Measurements from ENCODE around the gene MRPL23.
A peak's percentile ranks its signal among the peaks of the same experiment; 100 is the strongest.
"Not testable (repeated sequence)": the region's sequence is repeated elsewhere in the genome, so short reads cannot be mapped to it uniquely, and the experiment has no call there.

MRPL23 gene

DNA sequence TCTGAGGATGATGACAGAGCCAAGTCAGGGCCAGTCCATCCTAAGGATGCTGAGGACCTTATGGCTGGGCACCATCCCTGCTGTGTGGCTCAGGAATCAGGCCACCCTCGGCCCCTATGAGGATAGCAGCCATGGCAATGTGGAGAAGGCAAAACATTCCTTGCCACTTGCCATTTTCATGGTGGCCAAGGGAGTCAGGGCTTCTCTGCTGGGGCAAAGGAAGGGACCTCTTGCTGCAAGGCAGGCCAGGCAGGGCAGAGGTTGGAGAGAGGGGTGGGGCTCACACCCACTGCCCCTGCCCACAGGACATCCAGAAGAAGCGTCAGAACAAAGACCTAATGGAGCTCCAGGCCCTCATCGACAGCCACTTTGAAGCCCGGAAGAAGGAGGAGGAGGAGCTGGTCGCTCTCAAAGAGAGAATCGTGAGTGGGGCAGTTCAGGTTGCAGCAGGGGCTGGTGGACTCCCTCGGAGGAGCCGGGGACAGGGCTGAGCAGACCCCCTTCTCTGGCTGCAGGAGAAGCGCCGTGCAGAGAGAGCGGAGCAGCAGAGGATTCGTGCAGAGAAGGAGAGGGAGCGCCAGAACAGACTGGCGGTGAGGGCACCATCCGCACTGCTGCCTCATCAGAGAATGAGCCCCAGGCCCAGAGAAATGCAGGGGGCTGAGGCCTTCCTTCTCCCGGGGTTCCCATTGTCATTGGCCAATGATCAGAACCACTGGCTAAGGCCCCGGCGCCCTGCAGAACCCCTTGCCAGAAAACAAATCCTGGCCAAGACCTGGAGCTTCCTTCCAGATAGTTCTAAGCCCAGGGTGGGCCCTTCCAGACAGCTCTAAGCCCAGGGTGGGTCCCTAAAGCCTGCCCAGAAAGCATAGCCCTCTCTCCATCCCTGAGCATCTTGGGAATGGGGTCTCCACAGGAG, 13.5 kb upstream of the MRPL23 start:
- no peak for DNase-seq (ENCODE audit: low read depth)

DNA sequence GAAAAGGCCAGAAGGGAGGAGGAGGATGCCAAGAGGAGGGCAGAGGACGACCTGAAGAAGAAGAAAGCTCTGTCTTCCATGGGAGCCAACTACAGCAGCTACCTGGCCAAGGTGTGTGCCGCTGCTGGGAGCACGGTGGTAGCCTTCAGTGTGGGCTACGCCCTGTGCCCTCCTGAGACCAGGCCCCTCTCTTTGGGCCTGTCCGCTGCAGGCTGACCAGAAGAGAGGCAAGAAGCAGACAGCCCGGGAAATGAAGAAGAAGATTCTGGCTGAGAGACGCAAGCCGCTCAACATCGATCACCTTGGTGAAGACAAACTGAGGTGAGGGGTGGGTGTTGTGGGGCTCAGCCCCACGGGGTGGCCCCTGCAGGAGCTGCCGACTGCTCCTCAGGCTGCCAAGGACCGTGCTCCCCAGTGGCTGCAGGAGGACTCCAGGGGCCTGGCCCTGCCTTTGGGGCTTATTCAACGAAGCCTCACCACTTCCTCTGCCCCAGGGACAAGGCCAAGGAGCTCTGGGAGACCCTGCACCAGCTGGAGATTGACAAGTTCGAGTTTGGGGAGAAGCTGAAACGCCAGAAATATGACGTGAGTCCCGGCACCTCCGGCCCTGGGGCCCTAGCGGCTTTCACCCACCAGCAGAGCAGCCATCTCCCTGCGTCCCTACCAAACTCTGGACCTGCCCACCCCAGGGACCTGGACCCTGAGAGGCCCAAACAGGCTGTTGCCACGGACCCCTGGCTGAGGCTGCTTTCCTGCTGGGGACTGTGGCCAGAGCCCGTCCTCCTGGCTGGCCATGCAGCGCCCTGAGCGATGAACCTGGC, 12.6 kb upstream of the MRPL23 start:
- no peak for DNase-seq (ENCODE audit: low read depth)

DNA sequence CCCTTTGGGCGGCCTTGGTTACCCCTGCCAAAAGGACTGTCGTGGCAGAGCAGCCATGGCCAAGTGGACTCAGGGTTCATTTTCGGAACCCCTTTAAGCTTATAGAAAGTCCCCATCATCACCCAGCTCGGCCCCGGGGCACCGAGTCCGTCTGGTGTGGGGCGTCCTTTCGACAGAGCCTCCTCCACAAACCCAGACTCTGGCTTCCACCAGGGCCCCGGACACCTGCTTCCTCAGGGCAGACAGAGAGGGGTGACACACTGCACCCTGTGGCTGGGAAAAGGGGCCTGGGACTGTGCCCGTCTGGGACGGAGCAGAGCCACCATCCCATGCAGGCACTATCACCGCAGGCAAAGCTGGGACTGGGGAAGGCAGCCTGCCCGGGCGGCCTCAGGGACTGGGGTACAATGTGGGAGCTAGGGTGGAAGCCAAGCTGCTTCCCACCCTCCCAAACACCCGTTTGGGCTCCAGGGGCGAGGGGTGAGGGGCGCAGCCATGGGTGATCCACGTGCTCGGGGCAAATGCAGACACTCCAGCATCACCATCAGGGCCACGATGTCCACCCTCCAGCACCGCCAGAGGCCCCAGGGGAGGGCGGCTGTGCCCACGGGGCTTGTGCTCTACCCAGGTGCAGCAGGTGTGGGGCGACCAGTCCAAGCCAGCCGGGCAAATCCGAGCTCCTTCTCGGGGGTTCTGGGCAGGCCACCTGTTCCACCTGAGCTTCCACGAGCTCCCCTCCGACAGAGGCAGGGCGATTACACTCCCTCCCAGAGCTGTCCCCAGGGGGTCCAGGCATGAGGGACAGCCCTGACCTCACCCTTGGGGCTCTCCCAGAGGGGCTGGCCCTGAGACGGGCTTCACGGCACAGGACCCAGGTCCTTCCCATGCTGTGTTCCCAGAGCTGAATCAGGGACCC, 11.7 kb upstream of the MRPL23 start:
- DNase-seq (ENCODE audit: low read depth): no peak

DNA sequence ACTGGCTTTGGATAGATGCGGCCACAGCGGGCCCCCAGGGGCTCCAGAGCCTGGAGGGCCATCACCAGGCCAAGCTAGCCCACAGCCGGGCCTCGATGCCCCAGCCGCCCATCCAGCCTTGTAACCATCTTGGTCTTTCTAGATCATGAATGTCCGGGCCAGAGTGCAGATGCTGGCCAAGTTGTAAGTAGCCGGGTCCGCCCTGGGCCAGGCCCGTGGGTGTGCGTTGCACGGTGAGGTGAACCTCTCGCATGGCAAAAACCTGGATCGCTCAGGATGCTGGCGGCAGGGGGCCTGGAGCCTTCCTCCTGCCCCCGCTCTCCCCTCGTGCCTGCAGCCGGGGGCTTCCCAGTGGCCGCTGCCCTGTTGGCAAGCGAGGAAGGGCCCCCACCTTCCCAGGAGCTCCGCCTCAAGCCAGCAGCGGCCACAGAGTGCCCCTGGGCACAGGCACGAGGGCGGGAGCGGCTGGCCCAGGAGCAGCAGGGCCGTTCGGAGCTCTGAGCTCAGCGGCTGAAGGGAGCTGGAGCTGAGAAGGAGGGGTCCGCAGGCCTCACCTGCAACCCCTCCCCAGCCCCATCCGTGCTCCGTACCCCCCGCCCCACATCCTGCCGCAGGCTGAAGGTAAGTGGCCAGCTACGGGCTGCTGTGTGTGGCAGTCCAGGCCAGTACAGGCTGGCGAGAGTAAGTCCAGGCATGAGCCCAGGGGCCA, 10.9 kb upstream of the MRPL23 start:
- no peak for DNase-seq (ENCODE audit: low read depth)

DNA sequence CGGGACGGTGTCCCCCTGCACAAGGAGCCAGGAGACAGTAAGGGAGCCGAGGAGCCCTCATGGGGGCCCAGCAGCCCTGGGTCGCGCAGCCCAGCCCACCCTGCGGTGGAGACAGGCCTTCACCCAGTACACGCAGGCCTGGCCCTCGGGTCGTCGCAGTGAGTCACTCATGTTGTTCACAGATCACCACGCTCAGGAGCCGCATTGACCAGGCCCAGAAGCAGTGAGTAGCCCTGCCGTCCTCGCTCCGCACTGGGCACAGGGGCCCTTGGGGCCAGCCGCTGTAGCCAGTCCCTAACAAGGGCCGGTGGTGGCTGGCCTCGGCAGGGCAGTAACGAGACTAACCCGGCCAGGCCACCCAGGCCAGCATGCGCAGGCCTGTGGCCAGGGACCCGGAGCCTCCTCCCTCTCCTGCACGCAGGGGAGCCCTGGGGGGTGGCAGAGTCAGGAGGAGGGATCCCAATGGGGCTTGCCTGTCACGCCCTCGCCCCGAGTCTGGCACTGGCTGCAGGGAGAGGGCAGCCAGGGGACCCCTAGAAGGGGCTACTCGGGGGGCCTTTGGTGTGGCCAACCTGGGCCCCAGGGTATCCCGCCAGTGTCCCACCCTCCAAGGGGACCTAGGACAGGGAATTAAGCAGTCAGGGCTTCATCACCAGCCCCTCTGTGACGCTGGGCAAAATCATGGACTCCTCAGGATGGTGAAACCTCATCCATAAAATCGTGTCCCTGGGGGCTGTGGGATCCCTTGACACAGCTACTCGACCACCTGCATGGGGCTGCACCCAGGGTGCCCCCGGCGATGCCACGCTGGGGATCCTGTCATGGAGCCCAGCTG, 10.1 kb upstream of the MRPL23 start:
- no peak for DNase-seq (ENCODE audit: low read depth)

DNA sequence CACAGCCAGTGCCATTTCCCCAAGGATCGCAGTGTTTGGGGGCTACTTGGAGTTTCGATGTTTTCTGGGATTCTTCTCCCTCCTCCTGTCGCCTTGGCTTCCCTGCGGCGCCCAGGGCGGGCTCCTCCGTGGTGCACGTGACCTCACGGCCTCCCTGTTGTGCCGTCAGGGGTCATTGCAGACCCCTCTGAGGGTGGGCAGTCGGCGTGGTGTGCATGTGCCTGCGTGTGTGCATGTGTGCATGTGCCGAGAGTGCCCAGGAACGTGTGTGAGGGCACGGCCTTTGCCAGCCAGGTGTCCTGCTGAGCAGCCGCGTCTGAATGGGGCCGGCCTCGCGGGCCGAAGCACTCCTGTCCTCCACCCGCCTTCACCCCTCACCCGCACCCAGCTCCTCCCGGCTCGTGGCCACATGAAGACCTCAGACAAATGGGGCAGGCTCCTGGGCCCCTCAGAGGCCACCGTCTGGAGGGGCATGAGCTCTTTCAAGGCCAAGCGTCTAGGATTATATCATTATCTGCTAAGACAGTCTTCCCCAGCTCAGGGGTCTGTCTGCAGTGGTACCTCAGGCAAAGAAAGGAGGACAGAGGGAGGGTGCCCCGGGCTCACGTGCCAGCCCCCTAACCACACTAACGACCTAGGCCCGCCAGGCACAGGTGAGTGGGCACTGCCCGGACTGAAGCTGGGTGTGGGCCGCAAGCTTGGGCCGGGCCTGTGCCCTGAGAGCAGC, 9.4 kb upstream of the MRPL23 start:
- DNase-seq (ENCODE audit: low read depth): no peak

DNA sequence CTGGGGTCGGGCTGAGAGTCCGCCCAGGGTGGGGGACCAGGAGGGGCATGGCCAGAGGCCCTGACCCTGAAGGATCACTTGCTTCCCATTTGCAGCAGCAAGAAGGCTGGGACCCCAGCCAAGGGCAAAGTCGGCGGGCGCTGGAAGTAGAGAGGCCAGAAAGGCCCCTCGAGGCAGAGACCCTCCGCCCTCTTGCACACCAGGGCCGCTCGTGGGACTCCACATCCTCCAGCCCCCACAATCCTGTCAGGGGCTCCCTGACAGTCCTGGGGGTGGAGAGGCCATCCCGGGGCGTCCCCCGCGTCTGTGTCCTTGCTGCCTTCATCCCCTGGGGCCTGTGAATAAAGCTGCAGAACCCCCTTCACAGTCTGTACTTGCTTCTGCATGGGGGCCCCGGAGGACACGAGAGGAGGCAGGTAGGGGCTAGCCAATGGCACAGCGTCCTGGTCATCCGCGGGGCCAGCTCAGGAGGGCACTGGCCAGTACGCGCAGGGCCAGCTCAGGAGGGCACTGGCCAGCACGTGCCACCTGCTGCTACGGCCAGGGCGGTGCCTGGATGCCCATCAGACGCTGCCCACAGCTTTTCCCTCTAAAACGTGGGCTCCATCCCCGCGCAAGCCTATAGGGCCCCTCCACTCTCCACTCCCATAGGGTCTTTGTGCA, 8.7 kb upstream of the MRPL23 start:
- no peak for DNase-seq (ENCODE audit: low read depth)

DNA sequence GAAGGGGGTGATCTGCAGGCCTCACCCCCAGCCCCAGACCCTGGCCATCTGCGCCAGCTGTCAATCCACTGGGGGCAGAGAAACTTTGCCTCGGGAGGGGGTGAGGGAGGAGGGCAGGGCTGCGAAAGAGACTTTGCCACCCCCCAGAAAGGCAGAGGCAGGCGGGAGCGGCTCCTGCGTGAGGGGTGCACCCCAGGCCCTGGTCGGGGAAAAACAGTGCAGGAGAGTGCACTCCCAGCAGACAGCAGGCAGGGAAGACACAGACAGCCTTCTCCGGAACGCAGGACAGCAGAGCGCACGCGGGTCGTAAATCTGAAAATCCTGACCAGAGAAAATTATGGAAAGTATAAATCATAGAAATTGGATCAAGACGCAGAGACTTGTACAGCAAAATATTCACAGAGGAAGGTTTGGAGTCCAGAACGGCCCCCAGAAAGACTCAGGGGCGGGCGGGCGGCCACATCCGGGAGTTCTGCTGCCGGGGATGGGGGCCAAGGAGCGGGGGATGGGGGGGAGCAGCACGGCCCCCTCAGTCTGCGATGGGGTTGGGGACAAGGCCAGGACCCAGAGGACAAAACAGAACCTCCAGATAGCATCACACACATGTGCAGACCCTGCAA, 8.0 kb upstream of the MRPL23 start:
- DNase-seq (ENCODE audit: low read depth): peak; percentile 23

DNA sequence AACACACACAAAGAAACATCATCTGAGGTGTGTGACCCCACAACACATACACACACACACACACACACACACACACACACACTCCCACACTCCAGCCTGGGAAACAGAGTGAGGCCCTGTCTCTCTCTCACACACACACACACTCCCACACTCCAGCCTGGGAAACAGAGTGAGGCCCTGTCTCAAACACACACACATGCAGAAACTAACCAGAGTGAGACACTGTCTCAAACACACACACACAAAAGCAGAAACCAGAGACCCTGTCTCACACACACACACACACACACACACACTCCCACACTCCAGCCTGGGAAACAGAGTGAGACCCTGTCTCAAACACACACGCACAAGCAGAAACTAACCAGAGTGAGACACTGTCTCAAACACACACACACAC, 7.3 kb upstream of the MRPL23 start:
- DNase-seq (ENCODE audit: low read depth): not testable (repeated sequence)

DNA sequence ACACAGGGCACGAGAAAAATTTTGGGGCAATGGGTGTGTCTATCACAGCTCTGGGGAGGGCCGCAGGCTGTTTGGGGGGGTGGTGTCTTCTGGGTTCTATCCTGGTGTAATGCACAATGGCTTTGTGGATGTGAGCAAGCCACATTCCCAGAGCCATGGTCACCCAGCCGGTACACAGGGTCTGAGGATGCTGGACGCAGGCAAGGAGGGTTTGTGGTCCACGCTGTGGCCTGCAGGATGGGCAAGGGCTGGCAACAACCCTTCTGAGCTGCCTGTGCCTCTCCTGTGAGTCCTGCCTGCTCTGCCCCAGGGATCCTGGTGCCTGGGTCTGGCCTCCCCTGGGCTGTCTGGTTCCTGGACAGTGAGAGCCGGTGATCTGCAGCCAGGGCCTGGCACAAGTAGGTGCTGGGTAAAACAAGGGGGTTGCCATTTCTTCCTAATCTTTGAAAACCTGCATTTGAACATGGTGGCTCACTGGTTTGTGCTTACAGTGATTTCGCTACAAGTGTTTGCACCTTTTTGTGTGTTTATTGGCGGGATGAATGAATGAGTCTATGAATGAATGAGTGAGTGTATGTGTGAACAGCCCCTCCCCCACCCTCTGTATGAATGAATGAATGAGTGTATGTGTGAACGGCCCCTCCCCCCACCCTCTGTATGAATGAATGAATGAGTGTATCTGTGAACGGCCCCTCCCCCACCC, 4.4 kb upstream of the MRPL23 start:
- DNase-seq (ENCODE audit: low read depth): no peak

DNA sequence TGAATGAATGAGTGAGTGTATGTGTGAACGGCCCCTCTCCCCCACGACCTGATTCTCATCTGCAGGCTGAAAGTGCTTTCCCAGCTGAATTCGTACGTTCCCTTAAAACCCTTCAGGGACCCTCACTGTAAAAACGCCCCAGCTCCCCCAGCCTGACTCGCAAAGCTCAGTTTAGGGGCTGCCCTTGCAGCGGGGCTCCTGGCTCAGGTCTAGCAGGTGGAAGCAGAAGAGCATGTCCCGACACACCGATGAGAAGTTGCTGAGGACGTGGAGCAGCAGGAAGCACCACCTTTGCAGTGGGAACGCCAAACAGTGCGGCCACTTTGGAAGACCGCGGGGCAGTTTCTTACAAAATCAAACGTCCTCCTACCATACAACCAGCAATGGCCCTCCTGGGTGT, 3.6 kb upstream of the MRPL23 start:
- no peak for DNase-seq (ENCODE audit: low read depth)

DNA sequence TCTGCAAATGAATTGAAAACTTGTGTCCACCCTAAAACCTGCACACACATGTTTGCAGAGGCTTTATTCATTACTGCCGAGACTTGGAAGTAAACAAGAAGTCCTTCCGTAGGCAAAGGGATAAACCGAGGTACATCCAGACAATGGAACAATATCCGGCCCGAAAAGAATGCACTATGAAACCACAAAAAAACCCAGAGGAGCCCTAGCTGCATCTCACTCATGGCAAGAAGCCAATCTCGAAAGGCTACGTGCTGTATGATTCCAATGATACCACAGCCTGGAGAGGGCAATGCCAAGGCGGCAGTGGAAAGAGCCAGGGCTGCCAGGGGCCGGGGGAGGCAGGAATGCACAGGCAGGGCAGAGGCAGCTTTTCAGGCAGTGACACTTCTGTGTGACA, 3.2 kb upstream of the MRPL23 start:
- peak; percentile 71 for DNase-seq (ENCODE audit: low read depth)

DNA sequence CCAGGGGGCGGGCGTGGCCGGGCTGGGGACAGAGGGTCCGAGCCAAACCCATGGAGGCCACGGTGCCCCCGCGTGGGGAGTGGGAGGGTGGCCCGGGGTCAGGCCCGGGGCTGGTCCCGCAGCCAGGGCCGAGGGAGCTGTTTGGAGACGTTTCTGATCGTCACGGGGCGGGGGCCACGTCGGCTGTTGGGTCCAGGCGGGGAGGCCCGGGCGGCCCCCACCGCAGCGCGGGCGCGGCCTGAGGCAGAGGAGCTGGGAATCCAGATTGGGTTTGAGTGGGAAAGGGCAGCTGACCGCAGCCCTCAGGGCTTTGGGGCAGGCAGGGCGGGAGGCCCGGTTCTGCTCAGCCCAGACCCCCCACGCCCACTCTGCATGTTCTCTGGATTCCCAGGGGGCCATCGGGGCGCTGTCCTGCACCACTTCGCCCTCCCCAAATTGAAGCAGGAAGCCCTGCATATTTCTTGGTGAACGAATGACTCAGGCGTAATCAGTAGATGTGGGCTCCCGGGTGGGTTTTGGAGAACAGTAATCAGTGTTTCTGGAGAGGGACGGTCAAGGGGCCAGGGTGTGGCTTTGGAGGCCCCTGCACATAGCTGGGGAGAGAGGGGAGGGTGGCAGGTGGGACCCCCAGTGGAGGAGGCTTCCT, 583 bp downstream of the MRPL23 start:
- no peak for DNase-seq (ENCODE audit: low read depth)

DNA sequence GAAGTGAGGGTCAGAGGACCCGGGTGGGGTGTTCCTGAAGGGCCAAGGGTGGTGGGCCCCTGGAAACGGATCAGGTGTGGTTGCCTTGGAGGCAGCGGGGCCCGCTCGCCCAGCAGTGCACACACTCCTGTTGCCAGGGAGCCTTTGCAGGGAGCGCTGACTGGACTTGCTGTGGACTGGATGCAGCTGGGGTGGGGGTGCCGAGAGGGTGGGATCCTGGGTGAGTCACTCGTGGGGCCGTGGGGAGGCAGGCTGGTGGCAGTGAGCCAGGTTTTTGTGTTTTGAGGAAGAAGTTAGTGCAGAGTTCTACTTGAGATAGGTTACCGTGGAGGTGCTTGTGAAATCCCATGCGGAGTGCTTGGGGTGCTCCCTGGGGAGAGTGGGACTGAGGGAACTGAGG, 1.3 kb downstream of the MRPL23 start:
- no peak for DNase-seq (ENCODE audit: low read depth)

DNA sequence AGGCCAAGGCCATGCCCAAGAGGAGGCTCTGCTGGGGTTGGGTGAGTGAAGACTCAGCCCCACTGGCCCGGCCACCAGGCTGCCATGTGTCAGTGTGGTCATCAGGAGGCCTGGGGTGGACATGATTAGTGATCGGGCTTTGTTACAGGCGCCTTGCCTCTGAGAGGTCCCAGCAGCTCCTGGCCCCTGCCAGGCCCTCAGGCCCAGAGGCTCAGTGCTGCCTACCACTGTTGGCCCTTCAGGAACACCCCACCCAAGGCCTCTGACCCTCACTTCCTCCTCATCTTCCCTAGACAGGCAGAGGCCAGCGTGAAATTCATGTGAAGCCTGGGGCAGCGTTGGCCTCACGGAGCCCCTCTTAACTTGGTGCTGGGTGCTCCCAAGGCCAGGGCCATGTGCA, 2.2 kb downstream of the MRPL23 start:
- no peak for DNase-seq (ENCODE audit: low read depth)

DNA sequence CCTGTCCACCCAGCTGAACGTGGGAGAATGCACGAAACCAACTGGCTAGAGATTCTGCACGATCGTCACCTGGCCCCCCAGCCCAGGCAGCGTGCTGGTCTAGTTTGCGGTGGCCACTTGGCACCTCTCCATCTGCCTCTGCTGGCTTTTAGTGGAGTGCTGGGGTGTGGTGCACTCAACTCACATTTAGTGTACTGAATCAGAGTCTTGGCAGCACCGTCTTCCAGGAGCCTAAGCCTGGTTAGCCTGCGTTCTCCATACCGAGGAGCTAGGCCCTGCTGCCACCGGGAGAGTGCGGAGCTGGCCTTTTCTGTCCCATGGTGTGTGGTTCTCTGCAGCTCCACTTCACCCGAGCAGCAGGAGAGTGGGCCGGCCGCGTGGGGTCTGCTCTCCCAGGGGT, 2.8 kb downstream of the MRPL23 start:
- no peak for DNase-seq (ENCODE audit: low read depth)

DNA sequence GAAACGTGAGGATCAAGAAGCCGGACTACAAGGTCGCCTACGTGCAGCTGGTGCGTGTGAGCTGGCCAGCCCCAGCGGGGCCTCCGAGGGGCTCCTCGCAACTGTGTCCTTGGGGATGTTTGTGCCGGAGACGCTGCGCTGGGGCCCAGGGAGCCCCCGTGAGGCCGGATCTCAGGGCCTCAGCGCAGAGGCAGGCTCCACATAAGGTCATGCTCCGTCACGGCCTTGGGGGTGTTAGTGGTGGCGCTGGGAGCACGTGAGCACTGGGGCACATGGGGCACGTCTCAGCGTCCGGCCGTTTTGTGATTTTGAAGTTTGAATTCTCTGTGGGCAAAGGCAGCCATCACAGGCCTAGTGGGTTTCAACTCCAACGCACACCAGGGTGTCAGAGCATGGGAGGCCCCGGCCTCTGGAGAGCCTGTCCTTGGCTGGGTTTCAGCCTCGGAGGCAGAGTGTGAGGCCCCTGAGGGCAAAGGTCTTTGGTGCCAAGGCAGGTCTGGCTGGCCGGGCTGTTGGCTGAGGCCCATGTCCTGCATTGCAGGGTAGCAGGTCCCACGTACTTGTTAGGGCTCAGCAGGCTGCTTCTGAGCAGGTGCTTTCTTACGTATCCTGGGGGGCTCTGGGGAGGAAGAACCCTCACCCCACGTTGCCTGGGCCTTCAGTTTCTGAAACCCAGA, 5.8 kb downstream of the MRPL23 start:
- no peak for DNase-seq (ENCODE audit: low read depth)

All from EH (cell line).